Hematopoietic multipotent progenitor cell treated with erythropoietin and hydrocortisone succinate and interleukin-3 and kit ligand, for 17 days (in vitro differentiated cells): ENCODE data around the gene TMEM204.

Experiments used
- DNase-seq: peaks from one replicate; pipeline ENCODE4 v3.0.0-alpha.2; 2015; ENCODE audit warnings: low spot score

Gene TMEM204

DNA sequence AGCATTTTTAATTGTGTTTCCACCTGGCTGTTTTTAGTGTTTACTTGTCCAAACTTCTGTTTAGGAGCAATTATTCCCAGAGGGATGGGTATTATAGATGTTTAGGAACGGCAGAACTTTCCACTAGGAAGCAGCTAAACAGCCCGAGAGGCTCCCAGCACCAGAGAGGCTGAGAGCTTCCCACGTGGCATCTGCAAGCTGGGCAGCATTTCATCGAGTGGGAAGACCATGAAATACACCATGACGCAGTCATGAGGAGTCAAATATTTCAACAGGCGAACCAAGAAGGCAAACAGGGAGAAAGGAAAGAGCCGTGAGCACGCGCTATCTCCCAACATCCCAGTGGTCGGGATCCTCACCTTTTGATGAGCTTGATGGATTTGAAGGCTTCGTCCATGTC, 24.1 kb downstream of the TMEM204 start:
- no peak for DNase-seq

GRCh38 chr16:1559446-1559975, 26.0 kb downstream of the TMEM204 start:
- no peak for DNase-seq

- DNase-seq, result no peak
These were observed 26.7 kb downstream of the TMEM204 start for GRCh38 chr16:1560153-1560552.

GRCh38 chr16:1560866-1561265, 27.4 kb downstream of the TMEM204 start:
- no peak for DNase-seq

- DNase-seq, result no peak
These were observed 27.8 kb downstream of the TMEM204 start for GRCh38 chr16:1561266-1561665.

- DNase-seq, result no peak
These were observed 28.4 kb downstream of the TMEM204 start for GRCh38 chr16:1561836-1562235.

DNA sequence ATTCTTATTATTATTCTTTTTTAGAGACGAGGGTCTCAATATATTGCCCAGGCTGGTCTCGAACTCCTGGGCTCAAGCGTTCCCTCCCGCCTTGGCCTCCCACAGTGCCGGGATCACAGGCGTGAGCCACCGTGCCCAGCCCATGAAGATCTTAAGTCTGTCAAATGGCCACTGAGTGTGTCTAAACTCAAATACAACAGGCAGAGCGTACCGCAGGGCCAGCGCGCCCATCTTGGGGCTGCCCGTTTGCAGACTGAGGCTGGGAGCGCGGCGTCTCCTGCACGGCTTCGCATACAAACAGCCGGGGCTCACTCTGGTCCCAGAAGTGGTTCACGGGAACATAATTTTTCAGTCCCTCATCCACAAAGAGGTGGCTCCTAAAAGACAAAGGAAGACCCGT, 30.3 kb downstream of the TMEM204 start:
- no peak for DNase-seq

DNA sequence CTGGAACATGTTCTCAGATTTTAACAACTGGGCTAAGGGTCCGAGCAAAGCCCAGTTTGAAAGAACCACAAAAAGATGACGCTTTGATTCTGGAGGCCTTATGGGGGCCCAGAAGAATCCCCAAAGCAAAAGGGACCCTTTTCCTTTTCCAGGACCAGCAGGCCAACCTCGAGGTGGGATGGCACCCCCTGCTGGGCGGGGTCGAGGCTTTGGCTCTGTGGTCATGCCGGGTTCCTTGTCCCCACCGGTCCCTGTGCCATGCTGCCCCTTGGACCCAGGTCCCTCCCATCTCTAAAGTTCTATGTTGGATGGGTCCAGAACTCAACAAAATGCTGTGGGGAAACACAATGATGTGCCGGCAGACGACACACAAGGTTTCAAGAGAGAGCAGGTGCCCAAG, 30.9 kb downstream of the TMEM204 start:
- no peak for DNase-seq

- DNase-seq, result no peak
These were observed 31.8 kb downstream of the TMEM204 start for GRCh38 chr16:1565083-1565805.

- no peak for DNase-seq
These were observed 34.5 kb downstream of the TMEM204 start for GRCh38 chr16:1567988-1568387.

- DNase-seq, result no peak
These were observed 37.7 kb downstream of the TMEM204 start for GRCh38 chr16:1571012-1571671.

DNA sequence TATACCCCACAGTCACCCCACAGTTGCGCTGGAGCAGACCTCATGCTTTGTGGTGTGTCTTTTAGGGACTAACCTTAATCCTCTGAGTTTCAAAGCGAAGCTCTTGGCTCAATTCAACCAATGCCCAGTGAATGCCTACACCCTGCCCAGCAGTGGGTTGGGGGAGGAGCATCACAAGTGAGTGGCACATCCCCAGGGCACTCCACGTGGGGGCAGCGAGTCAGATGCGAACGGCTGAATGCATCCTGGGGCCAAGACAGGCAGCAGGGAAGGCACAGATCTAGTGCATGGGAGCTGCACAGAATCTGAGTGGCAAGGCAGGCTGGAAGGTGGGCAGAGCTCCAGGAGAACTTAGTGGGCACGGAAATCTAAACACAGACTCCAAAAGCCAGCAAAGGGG, 39.2 kb downstream of the TMEM204 start:
- DNase-seq, result no peak

- no peak for DNase-seq
These were observed 39.8 kb downstream of the TMEM204 start for GRCh38 chr16:1573301-1573700.

- DNase-seq, result no peak
These were observed 42.1 kb downstream of the TMEM204 start for GRCh38 chr16:1575578-1575977.

- DNase-seq, result no peak
These were observed 45.7 kb downstream of the TMEM204 start for GRCh38 chr16:1579214-1579613.

- DNase-seq, result no peak
These were observed 46.8 kb downstream of the TMEM204 start for GRCh38 chr16:1580256-1580655.

DNA sequence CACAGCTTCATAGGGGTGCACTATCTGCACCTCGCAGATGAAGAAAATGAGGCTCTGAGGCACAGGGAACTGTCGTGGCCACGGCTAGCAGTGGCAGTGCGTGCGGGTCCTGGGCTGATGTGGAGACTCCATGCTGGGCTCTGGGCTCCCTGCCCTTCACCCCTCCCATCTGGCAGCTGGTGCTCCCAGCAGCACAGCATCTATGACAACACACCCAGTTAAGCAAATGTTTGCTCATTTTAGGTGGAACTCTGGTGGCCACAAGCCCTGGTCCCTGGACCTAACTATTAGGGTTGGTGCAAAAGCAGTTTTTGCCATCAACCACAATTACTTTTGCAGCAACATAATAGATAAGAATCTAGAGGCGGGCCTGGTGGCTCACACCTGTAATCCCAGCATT, 47.5 kb downstream of the TMEM204 start:
- DNase-seq, result no peak

DNA sequence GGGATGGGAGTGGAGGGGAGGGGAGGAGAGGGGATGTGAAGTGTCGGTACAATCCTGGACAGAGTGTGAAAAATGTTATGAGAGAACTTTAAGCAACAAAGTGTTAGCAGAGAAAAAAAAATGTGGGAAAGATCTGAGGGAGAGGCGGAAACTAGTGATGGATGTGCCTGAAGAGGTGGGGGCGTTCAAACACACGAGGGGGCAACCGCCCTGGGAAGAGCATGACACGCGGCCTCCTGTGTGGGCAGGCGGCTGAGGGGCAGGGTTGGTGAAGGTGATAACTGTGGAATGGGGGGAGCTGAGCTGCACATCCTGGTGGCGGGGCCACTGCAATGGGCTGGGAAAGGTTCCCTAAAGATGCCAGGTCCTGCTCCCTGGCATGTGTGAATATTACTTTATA, 48.3 kb downstream of the TMEM204 start:
- DNase-seq, result no peak

GRCh38 chr16:1583180-1583579, 49.7 kb downstream of the TMEM204 start:
- no peak for DNase-seq

DNA sequence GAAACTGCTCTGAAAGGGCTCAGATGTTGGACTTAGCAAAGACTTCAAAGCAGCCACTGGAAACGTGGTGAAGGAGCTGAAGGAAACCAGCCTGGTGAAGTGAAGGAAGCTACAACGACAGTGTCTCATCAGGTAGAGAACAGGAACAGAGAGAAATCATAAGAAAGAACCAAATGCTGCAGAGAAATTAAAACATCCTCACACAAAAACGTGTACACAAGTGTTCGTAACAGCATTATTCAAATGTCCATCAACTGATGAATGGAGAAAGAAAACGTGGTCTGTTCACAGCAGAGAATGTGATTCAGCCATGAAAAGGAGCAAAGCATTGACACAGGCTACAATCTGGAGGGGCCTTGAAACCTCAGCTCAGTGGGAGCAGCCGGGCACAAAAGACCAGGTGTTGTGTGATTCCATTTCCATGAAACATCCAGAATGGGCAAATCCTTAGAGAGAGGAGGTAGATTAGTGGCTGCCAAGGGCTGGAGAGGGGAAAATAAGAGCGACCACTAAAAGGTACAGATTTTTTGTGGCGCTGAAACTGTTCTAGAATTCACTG, 51.5 kb downstream of the TMEM204 start:
- no peak for DNase-seq

GRCh38 chr16:1590366-1590765, 56.9 kb downstream of the TMEM204 start:
- DNase-seq, result no peak

DNA sequence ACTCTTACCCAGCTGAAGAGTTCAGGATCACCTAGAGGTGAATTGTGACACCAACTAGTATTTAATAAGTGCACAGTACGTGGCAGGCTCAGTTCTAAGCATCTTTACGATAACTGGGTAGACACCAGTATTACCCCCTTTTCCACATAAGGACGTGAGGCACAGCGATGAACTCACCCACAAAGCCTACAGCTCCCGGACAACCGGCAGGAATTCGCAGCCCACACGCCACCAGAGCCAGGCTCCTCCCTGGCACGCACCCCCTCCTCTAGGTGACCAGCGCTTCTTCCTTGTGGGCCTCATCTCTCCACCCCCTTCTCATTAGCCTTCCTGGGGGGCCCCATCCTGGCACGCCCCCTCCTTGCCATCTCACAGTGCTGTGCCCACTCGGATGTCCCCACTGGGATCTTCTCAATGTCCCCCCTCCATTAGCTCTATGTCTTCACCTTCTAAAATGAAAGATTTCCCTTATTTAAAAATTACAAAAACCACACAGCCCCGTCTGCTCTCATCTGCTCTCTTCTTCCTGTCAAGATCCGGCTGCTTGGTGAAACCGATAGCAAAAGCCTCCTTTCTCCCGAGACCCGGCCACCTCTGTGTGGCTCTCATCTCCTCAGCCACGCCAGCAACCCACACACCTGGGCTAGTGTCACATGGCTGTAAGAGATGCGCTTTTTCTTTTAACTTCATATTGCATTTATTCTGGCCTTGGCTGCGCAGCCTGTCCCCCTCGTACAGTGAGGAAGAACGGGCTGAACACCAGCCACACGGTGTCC, 57.7 kb downstream of the TMEM204 start:
- DNase-seq, result no peak

GRCh38 chr16:1592446-1592845, 59.0 kb downstream of the TMEM204 start:
- no peak for DNase-seq
